ENCODE data around the gene DAPK1. TPM values are rescaled to one million over a fixed set of nuclear protein-coding genes. Genes with fewer than 3 reads are reported as not detected.

DAPK1 gene
- total and polyA plus RNA-seq, 2 experiments from 2014 or later: 44.4 to 62.3 TPM

GRCh38 chr9:87722393-87723088 lies 224.9 kb downstream of the DAPK1 start:
- H3K9me2 ChIP-seq (replicated peaks; ENCODE audit: insufficient read depth): no peaks in the 10 kb centered on the region
- peaks cover 5% of the 10 kb centered on the region for H3K79me2 ChIP-seq
- H2AFZ ChIP-seq: no peak overlapping the region
- no peak for DNase-seq (ENCODE audit: low spot score)
- H4K20me1 ChIP-seq (ENCODE audit: insufficient read depth, poor library complexity, severe bottlenecking): no peaks in the 10 kb centered on the region
- no peak overlapping the region for H3K27ac ChIP-seq
- no peaks in the 10 kb centered on the region for H3K27me3 ChIP-seq
- 96% methylated on average over 5 of the region's 5 CpGs for WGBS (ENCODE audit: low lambda C conversion rate, missing lambda C conversion rate)
- no peak for TF ChIP-seq CTCF (IDR thresholded peaks at IDR 0.05; ENCODE audit: poor library complexity)
- TF ChIP-seq EZH2phosphoT487 (IDR thresholded peaks at IDR 0.05; ENCODE audit: low read depth, severe bottlenecking, unreplicated experiment): no peak
- TF ChIP-seq EZH2 (IDR thresholded peaks at IDR 0.05; ENCODE audit: borderline replicate concordance): no peak
- H3K4me2 ChIP-seq: no peak overlapping the region
- H3K36me3 ChIP-seq (replicated peaks; ENCODE audit: insufficient read depth, low read depth): no peaks in the 10 kb centered on the region
- H3K4me3 ChIP-seq: no peak overlapping the region
- peaks cover 7% of the 10 kb centered on the region for H3K4me1 ChIP-seq (ENCODE audit: insufficient read depth)
- no peaks in the 10 kb centered on the region for H3K9me3 ChIP-seq (ENCODE audit: low read depth)

- Histone ChIP-seq H3K27ac (peak overlapping the region; percentile 95), H3K9me2 (replicated peaks; ENCODE audit: insufficient read depth) (no peaks in the 10 kb centered on the region), H3K4me3 (peak overlapping the region; percentile 55), H4K20me1 (ENCODE audit: insufficient read depth, poor library complexity, severe bottlenecking) (no peaks in the 10 kb centered on the region), H3K27me3 (no peaks in the 10 kb centered on the region), H3K9me3 (ENCODE audit: low read depth) (no peaks in the 10 kb centered on the region), H3K79me2 (peaks cover 13% of the 10 kb centered on the region), H3K4me2 (peak overlapping the region; percentile 88), H2AFZ (peak overlapping the region; percentile 93), H3K4me1 (ENCODE audit: insufficient read depth) (peaks cover 7% of the 10 kb centered on the region), H3K36me3 (replicated peaks; ENCODE audit: insufficient read depth, low read depth) (no peaks in the 10 kb centered on the region)
- DNase-seq (ENCODE audit: low spot score): peak; percentile 38
- 2% methylated on average over 25 of the region's 25 CpGs for WGBS (ENCODE audit: low lambda C conversion rate, missing lambda C conversion rate)
- TF ChIP-seq EZH2phosphoT487 (IDR thresholded peaks at IDR 0.05; ENCODE audit: low read depth, severe bottlenecking, unreplicated experiment) (no peak), EZH2 (IDR thresholded peaks at IDR 0.05; ENCODE audit: borderline replicate concordance) (no peak), CTCF (IDR thresholded peaks at IDR 0.05; ENCODE audit: poor library complexity) (no peak)
Measured at GRCh38 chr9:87725356-87725899, 227.8 kb downstream of the DAPK1 start.

- H3K9me2 ChIP-seq (replicated peaks; ENCODE audit: insufficient read depth): no peaks in the 10 kb centered on the region
- H3K4me3 ChIP-seq: peak within 1 kb of the TSS; percentile 55
- TF ChIP-seq CTCF (IDR thresholded peaks at IDR 0.05; ENCODE audit: poor library complexity): peak; percentile 35
- TF ChIP-seq EZH2 (IDR thresholded peaks at IDR 0.05; ENCODE audit: borderline replicate concordance): no peak
- no peak for TF ChIP-seq EZH2phosphoT487 (IDR thresholded peaks at IDR 0.05; ENCODE audit: low read depth, severe bottlenecking, unreplicated experiment)
- peak within 1 kb of the TSS; percentile 95 for H3K27ac ChIP-seq
- no peaks in the 10 kb centered on the region for H3K9me3 ChIP-seq (ENCODE audit: low read depth)
- H3K36me3 ChIP-seq (replicated peaks; ENCODE audit: insufficient read depth, low read depth): no peaks in the 10 kb centered on the region
- H3K79me2 ChIP-seq: peaks cover 13% of the 10 kb centered on the region
- H3K4me2 ChIP-seq: peak within 1 kb of the TSS; percentile 88
- H3K27me3 ChIP-seq: no peaks in the 10 kb centered on the region
- WGBS (ENCODE audit: low lambda C conversion rate, missing lambda C conversion rate): under 1% methylated on average over 66 of the region's 67 CpGs
- H4K20me1 ChIP-seq (ENCODE audit: insufficient read depth, poor library complexity, severe bottlenecking): no peaks in the 10 kb centered on the region
- H3K4me1 ChIP-seq (ENCODE audit: insufficient read depth): peaks cover 7% of the 10 kb centered on the region
- peak; percentile 91 for DNase-seq (ENCODE audit: low spot score)
- peak within 1 kb of the TSS; percentile 93 for H2AFZ ChIP-seq
Measured at GRCh38 chr9:87725900-87726709, 228.4 kb downstream of the DAPK1 start, which contains the start of gene CTSL. CTSL (plus strand) TSS chr9:87726119; CDS start chr9:87727604, 1,485 bp downstream.
